ENCODE results near the gene ATP8B1.
A peak's percentile ranks its signal among the peaks of the same experiment; 100 is the strongest.
"Not testable (repeated sequence)": the region's sequence is repeated elsewhere in the genome, so short reads cannot be mapped to it uniquely, and the experiment has no call there.

ATP8B1 gene

DNA sequence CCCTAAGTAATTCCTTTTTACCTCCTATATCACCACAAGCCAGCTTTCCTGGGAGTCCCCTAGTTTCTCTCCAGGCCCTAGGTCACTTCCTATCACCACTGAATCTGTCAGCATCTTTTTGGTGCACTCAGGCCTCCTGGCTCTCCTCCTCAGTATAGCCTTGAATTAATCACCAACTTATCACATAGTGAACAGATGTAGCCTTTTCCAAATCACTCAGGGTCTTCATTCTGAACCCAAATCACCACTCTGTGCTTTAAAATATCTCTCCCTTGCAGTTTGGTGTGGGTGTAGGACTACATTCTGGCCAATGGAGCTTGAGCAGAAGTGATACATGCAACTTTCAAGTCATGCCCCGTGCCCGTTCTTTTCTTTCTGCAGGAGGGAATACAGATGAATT is 29.6 kb upstream of the ATP8B1 start:
- no peak for DNase-seq (ENCODE audit: low read depth)
- no peak overlapping the region for H3K4me3 ChIP-seq (ENCODE audit: low read length)
- no peak for TF ChIP-seq CTCF (IDR thresholded peaks at IDR 0.05; ENCODE audit: insufficient read depth, low read depth, low read length, missing control alignments)

DNA sequence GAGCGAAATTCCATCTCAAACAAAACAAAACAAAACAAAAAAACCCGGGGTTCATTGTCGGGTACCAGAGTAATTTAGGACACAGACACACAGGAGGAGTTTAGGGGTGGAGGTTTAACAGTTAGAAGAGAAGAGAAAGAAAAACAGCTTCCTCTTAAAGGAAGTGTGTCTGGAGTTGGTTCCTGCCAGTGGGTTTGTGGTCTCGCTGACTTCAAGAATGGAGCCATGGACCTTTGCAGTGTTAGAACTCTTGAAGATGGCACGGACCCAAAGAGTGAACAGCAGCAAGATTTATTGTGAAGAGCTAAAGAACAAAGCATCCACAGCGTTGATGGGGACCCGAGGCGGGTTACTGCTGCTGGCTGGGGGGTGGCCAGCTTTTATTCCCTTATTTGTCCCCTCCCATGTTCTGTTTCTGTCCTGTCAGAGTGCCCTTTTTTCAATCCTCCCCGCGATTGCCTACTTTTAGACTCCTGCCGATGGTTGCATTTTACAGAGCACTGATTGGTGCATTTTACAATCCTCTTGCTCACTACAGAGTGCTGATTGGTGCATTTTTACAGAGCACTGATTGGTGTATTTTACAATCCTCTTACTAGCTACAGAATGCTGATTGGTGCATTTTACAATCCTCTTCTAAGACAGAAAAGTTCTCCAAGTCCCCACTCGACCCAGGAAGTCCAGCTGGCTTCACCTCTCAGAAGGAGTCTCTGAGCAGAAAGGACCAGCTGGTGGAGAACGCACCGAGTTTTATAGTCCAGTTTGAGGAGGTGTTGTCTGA is 28.7 kb upstream of the ATP8B1 start:
- DNase-seq (ENCODE audit: low read depth) = no peak
- no peak for TF ChIP-seq CTCF (IDR thresholded peaks at IDR 0.05; ENCODE audit: insufficient read depth, low read depth, low read length, missing control alignments)
- H3K4me3 ChIP-seq (ENCODE audit: low read length) = no peak overlapping the region

DNA sequence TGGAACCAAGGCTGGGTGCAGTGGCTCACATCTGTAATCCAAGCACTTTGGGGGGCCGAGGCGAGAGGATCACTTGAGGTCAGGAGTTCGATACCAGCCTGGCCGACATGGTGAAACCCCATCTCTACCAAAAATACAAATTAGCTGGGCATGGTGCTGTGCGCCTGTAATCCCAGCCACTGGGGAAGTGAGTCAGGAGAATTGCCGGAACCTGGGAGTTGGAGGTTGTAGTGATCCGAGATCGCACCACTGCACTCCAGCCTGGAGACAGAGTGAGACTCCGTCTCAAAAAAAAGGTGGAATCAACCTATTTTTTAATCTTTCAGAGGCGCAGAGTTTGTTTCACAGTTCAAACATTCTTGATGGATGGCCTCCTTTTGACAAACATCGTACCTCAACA is 24.5 kb upstream of the ATP8B1 start:
- DNase-seq (ENCODE audit: low read depth) = no peak
- no peak overlapping the region for H3K4me3 ChIP-seq (ENCODE audit: low read length)
- TF ChIP-seq CTCF (IDR thresholded peaks at IDR 0.05; ENCODE audit: insufficient read depth, low read depth, low read length, missing control alignments) = no peak

DNA sequence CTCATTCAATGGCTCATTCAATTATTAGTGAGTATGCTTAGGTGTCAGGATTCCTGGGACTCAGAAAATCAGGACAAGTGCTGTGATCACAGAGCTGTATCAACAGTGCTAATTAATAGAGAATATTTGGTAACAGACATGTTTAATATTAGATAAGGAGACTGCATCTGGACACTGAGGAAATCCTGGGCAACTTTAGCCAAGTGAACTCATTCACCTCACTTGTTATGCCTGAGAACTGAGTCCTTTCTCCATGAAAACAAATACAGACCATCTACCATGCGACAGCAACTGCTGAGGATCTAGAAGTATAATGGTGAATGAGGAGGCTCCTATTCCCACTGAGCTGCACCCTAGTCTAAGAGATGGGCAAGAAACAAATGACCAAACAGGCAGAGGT is 23.1 kb upstream of the ATP8B1 start:
- no peak for DNase-seq (ENCODE audit: low read depth)
- TF ChIP-seq CTCF (IDR thresholded peaks at IDR 0.05; ENCODE audit: insufficient read depth, low read depth, low read length, missing control alignments) = no peak
- no peak overlapping the region for H3K4me3 ChIP-seq (ENCODE audit: low read length)

DNA sequence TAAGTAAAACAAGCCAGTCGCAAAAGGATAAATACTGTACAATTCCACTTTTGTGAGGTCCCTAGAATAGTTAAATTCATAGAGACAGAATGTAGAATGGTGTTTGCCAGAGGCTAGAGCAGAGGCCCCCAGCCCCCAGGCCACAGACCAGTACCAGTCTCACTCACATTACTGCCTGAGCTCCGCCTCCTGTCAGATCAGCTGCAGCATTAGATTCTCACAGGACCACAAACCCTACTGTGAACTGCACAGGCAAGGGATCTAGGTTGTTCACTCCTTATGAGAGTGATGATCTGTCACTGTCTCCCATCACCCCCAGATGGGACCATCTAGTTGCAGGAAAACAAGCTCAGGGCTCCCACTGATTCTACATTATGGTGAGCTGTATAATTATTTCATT is 17.5 kb upstream of the ATP8B1 start:
- DNase-seq (ENCODE audit: low read depth); H3K4me3 ChIP-seq (ENCODE audit: low read length): not testable (repeated sequence)

DNA sequence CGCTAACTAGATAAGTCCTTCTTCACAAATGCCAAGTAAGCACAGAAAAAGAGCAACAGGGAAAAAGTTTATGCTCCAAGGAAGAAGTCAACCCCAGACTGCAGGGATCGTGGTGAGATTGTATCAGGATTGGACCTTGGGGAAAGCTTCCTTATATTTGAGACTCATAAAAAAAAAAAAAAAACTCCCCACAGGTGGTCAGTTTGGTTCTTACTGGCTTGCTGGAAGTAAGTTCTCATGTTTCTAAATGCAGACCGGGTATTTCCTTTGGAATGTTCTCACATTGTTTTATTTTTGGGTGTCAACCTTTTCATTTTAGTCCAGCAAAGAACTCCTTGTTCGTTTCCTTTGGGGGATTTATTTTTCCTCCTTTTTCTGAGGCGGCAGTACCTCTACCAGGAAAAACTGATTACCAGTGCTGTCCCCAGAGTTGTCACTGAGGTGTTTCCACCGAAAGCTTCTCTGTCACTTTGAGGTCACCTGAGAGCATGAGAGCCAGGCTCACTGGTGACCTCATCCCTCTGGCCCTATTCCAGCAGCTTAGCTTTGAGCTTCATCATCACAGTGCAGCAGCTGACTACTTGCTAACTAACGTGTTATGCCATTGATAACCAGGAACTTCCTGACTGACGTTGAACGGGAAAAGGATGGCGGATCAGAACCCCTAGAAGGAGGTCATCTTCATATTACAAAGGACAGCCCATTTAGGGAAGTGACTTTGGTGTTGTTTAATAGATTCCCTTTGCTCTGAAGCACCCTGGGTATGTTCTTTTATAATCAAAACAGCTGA is 16.8 kb upstream of the ATP8B1 start:
- DNase-seq (ENCODE audit: low read depth) = peak; percentile 92
- no peak overlapping the region for H3K4me3 ChIP-seq (ENCODE audit: low read length)
- TF ChIP-seq CTCF (IDR thresholded peaks at IDR 0.05; ENCODE audit: insufficient read depth, low read depth, low read length, missing control alignments) = no peak

DNA sequence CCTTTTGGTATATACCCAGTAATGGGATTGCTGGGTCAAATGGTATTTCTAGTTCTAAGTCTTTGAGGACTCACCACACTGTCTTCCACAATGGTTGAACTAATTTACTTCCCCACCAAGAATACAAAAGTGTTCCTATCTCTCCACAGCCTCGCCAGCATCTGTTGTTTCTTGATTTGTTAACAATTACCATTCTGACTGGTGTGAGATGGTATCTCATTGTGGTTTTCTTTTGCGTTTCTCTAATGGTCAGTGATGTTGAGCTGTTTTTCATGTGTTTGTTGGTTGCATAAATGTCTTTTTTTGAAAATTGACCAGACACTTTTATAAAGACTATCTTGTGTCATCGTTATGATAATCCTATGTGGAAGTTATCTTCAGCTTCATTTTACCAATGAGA is 16.0 kb upstream of the ATP8B1 start:
- TF ChIP-seq CTCF (IDR thresholded peaks at IDR 0.05; ENCODE audit: insufficient read depth, low read depth, low read length, missing control alignments) = no peak
- no peak for DNase-seq (ENCODE audit: low read depth)
- no peak overlapping the region for H3K4me3 ChIP-seq (ENCODE audit: low read length)
